Mucosa of rectum (tissue), 2 donors: ENCODE results near the gene APBA1.

Source experiments
- H3K27ac ChIP-seq, 2 donors: one replicate each; pipeline ENCODE4 v1.7.0; 2013; ENCODE audit warnings: inconsistent platforms in 2 of 2, low read depth in 2 of 2, low read length in 2 of 2
- H3K27me3 ChIP-seq, 2 donors: one replicate each; pipeline ENCODE4 v1.7.0; 2013; ENCODE audit warnings: low read length in 2 of 2; ENCODE audit not compliant: control insufficient read depth in 2 of 2, insufficient read depth in 2 of 2
- H3K36me3 ChIP-seq, 2 donors: one replicate each; pipeline ENCODE4 v1.7.0; 2013; ENCODE audit warnings: low read length in 2 of 2; ENCODE audit not compliant: control insufficient read depth in 2 of 2, insufficient read depth in 2 of 2
- H3K4me1 ChIP-seq, 2 donors: one replicate each; pipeline ENCODE4 v1.7.0; 2013; ENCODE audit warnings: low read length in 2 of 2, mild to moderate bottlenecking in 1 of 2; ENCODE audit not compliant: control insufficient read depth in 2 of 2, insufficient read depth in 2 of 2
- H3K4me3 ChIP-seq, 2 donors: one replicate each; pipeline ENCODE4 v1.7.0; 2013; ENCODE audit warnings: low read length in 2 of 2
- H3K9ac ChIP-seq, 2 donors: one replicate each; pipeline ENCODE4 v1.7.0; 2013; ENCODE audit warnings: low read length in 2 of 2, low read depth in 1 of 2, mild to moderate bottlenecking in 1 of 2
- H3K9me3 ChIP-seq, 2 donors: one replicate each; pipeline ENCODE4 v1.7.0; 2013; ENCODE audit warnings: low read length in 2 of 2; ENCODE audit not compliant: control insufficient read depth in 2 of 2
- donor health status: healthy.
- donor health status: Normal muscosa, but diverticular disease.

Gene APBA1

GRCh38 chr9:69496846-69497450 lies 175.2 kb downstream of the APBA1 start:
- Histone ChIP-seq H3K4me1 (no peaks in the 10 kb centered on the region), H3K4me3 (no peak overlapping the region), H3K27ac (no peak overlapping the region), H3K27me3 (no peaks in the 10 kb centered on the region), H3K36me3 (no peaks in the 10 kb centered on the region), H3K9ac (no peak overlapping the region), H3K9me3 (no peaks in the 10 kb centered on the region)

- Histone ChIP-seq H3K27ac (no peak overlapping the region), H3K9me3 (no peaks in the 10 kb centered on the region), H3K36me3 (no peaks in the 10 kb centered on the region), H3K27me3 (no peaks in the 10 kb centered on the region), H3K9ac (no peak overlapping the region), H3K4me3 (no peak overlapping the region), H3K4me1 (no peaks in the 10 kb centered on the region)
These were observed 176.9 kb downstream of the APBA1 start for GRCh38 chr9:69495296-69495695.

- no peaks in the 10 kb centered on the region for H3K36me3 ChIP-seq
- H3K4me3 ChIP-seq, result no peak overlapping the region
- no peaks in the 10 kb centered on the region for H3K9me3 ChIP-seq
- H3K27me3 ChIP-seq, result no peaks in the 10 kb centered on the region
- no peak overlapping the region for H3K9ac ChIP-seq
- H3K27ac ChIP-seq, result no peak overlapping the region
- no peaks in the 10 kb centered on the region for H3K4me1 ChIP-seq
These were observed 177.4 kb downstream of the APBA1 start for GRCh38 chr9:69494763-69495162.

- Histone ChIP-seq H3K9me3 (no peaks in the 10 kb centered on the region), H3K36me3 (no peaks in the 10 kb centered on the region), H3K27me3 (no peaks in the 10 kb centered on the region), H3K27ac (no peak overlapping the region), H3K4me3 (no peak overlapping the region), H3K9ac (no peak overlapping the region), H3K4me1 (no peaks in the 10 kb centered on the region)
These were observed 178.0 kb downstream of the APBA1 start for GRCh38 chr9:69494208-69494607.

GRCh38 chr9:69486498-69486897 lies 185.7 kb downstream of the APBA1 start:
- Histone ChIP-seq H3K36me3 (no peaks in the 10 kb centered on the region), H3K4me3 (no peak overlapping the region), H3K27ac (no peak overlapping the region), H3K9me3 (no peaks in the 10 kb centered on the region), H3K27me3 (no peaks in the 10 kb centered on the region), H3K9ac (no peak overlapping the region), H3K4me1 (peaks cover 0 to 2% of the 10 kb centered on the region in 2 donors)

GRCh38 chr9:69485466-69485865 lies 186.7 kb downstream of the APBA1 start:
- H3K4me1 ChIP-seq, result peaks cover 0 to 2% of the 10 kb centered on the region in 2 donors

GRCh38 chr9:69483886-69484422 lies 188.2 kb downstream of the APBA1 start:
- Histone ChIP-seq H3K9me3 (no peaks in the 10 kb centered on the region), H3K4me1 (peaks cover 0 to 2% of the 10 kb centered on the region in 2 donors), H3K36me3 (no peaks in the 10 kb centered on the region), H3K4me3 (no peak overlapping the region), H3K9ac (no peak overlapping the region), H3K27me3 (no peaks in the 10 kb centered on the region), H3K27ac (no peak overlapping the region)

More at GRCh38 chr9:69485466-69485865, 186.7 kb downstream of the APBA1 start:
- Histone ChIP-seq H3K27me3 (no peaks in the 10 kb centered on the region), H3K27ac (peak overlapping the region in 1 of 2 donors; percentile 31), H3K9ac (no peak overlapping the region), H3K9me3 (no peaks in the 10 kb centered on the region), H3K4me3 (no peak overlapping the region), H3K36me3 (no peaks in the 10 kb centered on the region)

GRCh38 chr9:69476797-69477196 lies 195.4 kb downstream of the APBA1 start:
- no peak overlapping the region for H3K27ac ChIP-seq
- H3K4me1 ChIP-seq, result peaks cover 5 to 9% of the 10 kb centered on the region in 2 donors
- H3K9me3 ChIP-seq, result no peaks in the 10 kb centered on the region
- H3K9ac ChIP-seq, result no peak overlapping the region
- no peak overlapping the region for H3K4me3 ChIP-seq
- no peaks in the 10 kb centered on the region for H3K36me3 ChIP-seq
- H3K27me3 ChIP-seq, result no peaks in the 10 kb centered on the region

- H3K9me3 ChIP-seq, result no peaks in the 10 kb centered on the region
- H3K27me3 ChIP-seq, result no peaks in the 10 kb centered on the region
- H3K4me3 ChIP-seq, result no peak overlapping the region
- H3K9ac ChIP-seq, result no peak overlapping the region
- H3K36me3 ChIP-seq, result no peaks in the 10 kb centered on the region
- peaks cover 9 to 13% of the 10 kb centered on the region in 2 donors for H3K4me1 ChIP-seq
- H3K27ac ChIP-seq, result no peak overlapping the region
These were observed 196.2 kb downstream of the APBA1 start for GRCh38 chr9:69476016-69476415.

GRCh38 chr9:69474821-69475220 lies 197.3 kb downstream of the APBA1 start:
- no peaks in the 10 kb centered on the region for H3K36me3 ChIP-seq
- no peaks in the 10 kb centered on the region for H3K27me3 ChIP-seq
- H3K4me3 ChIP-seq, result no peak overlapping the region
- no peak overlapping the region for H3K27ac ChIP-seq
- no peak overlapping the region for H3K9ac ChIP-seq
- H3K4me1 ChIP-seq, result peaks cover 17 to 20% of the 10 kb centered on the region in 2 donors
- no peaks in the 10 kb centered on the region for H3K9me3 ChIP-seq
